Testis (tissue), 3 donors: ENCODE measurements around the gene RPS2. TPM values are rescaled to one million over a fixed set of nuclear protein-coding genes. Genes with fewer than 3 reads are reported as not detected.

Source experiments
- DNase-seq: peaks from one replicate; pipeline ENCODE4 v3.0.0-alpha.2; 2019
- H3K27ac ChIP-seq, 2 donors: fragments of 200-600 bp; sonication (generic); one replicate each; pipeline ENCODE4 v1.5.1; 2019
- H3K27me3 ChIP-seq: fragments of 200-600 bp; sonication (generic); one replicate; pipeline ENCODE4 v1.5.1; 2019
- H3K36me3 ChIP-seq: fragments of 200-600 bp; sonication (generic); one replicate; pipeline ENCODE4 v1.5.1; 2017; ENCODE audit warnings: low read depth; ENCODE audit errors: missing control alignments
- H3K4me1 ChIP-seq: fragments of 200-600 bp; sonication (generic); one replicate; pipeline ENCODE4 v1.5.1; 2019
- H3K4me3 ChIP-seq, 2 donors: fragments of 200-600 bp; sonication (generic); one replicate each; pipeline ENCODE4 v1.5.1; 2017 to 2019
- H3K9me3 ChIP-seq: fragments of 200-600 bp; sonication (generic); one replicate; pipeline ENCODE4 v1.5.1; 2017
- POLR2A ChIP-seq: fragments of 450-650 bp; IDR thresholded peaks from one replicate; pipeline ENCODE4 v1.6.1; 2017; ENCODE audit warnings: antibody characterized with exemption, mild to moderate bottlenecking, moderate library complexity
- WGBS, 2 donors: methylation state at CpG; one replicate each; pipeline ENCODE4 v1.1.5; 2018; 5-methylcytosine and 5-hydroxymethylcytosine counted together
- intact Hi-C: fragments of 100-400 bp; cut with DNase I; formaldehyde crosslinking; loops from one replicate; pipeline ENCODE4 v1.15.1; 2023; ENCODE audit warnings: low total_unique reads
- polyA plus RNA-seq: library from polyadenylated mRNA; stranded (reverse); fragments of 350-450 nt; fragmentation: Illumina TruSeq; extraction: RNeasy Lipid Tissue Mini Kit (QIAGEN cat#74804); gene quantifications from one replicate; pipeline ENCODE4 v1.2.3, GENCODE V29; 2014; ENCODE audit warnings: low read depth, low replicate concordance; ENCODE audit not compliant: insufficient read depth
- total RNA-seq, 2 donors: library from RNA; depleted of rRNA; stranded (reverse); fragments of >200 nt; gene quantifications; one replicate each; pipeline ENCODE4 v1.2.3, GENCODE V29; 2016
- TF ChIP-seq, protein P1 (sequence below), 3 experiments: fragments of 450-650 bp in 2 of 3; fragments of 200-600 bp in 1 of 3; sonication (generic) in 1 of 3; IDR thresholded peaks; one replicate each; pipeline ENCODE4 v1.5.1; 2016 to 2019; ENCODE audit warnings: antibody characterized with exemption in 3 of 3, mild to moderate bottlenecking in 2 of 3, moderate library complexity in 1 of 3

The RPS2 gene
- total and polyA plus RNA-seq, 3 donors from 2014 or later = 744 to 1,779 (median 1,272) TPM

DNA sequence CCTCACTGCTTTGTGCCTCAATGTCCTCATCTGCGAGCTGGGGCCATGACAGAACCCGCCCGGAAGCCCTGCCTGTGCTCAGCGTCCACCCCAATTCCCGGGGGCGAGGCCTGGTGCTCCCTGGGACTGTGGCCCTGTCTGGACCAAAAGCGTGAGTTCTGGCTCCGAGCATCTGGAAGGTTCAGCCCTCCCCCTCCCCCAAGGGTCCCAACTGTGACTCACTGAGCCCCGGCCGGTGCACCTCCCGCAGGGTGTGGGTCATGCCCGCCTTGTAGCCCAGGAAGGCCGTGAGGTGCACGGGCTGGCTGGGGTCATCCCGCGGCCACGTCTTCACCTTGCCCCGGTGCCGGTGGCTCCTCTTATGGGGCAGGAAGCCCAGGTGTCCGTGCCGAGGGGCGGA, 10.9 kb downstream of the RPS2 start:
- Histone ChIP-seq H3K9me3 (no peaks in the 10 kb centered on the region), H3K4me3 (no peak overlapping the region), H3K27ac (no peak overlapping the region), H3K36me3 (no peaks in the 10 kb centered on the region), H3K27me3 (no peaks in the 10 kb centered on the region), H3K4me1 (no peaks in the 10 kb centered on the region)
- TF ChIP-seq POLR2A = no peak
- TF ChIP-seq, protein P1, sequence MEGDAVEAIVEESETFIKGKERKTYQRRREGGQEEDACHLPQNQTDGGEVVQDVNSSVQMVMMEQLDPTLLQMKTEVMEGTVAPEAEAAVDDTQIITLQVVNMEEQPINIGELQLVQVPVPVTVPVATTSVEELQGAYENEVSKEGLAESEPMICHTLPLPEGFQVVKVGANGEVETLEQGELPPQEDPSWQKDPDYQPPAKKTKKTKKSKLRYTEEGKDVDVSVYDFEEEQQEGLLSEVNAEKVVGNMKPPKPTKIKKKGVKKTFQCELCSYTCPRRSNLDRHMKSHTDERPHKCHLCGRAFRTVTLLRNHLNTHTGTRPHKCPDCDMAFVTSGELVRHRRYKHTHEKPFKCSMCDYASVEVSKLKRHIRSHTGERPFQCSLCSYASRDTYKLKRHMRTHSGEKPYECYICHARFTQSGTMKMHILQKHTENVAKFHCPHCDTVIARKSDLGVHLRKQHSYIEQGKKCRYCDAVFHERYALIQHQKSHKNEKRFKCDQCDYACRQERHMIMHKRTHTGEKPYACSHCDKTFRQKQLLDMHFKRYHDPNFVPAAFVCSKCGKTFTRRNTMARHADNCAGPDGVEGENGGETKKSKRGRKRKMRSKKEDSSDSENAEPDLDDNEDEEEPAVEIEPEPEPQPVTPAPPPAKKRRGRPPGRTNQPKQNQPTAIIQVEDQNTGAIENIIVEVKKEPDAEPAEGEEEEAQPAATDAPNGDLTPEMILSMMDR (IDR thresholded peaks at IDR 0.05) = no peak
- intact Hi-C loops = no loop called here
- DNase-seq = no peak
- WGBS, 2 donors = 96 to 97% methylated on average over 7 to 22 of the region's 22 CpGs

DNA sequence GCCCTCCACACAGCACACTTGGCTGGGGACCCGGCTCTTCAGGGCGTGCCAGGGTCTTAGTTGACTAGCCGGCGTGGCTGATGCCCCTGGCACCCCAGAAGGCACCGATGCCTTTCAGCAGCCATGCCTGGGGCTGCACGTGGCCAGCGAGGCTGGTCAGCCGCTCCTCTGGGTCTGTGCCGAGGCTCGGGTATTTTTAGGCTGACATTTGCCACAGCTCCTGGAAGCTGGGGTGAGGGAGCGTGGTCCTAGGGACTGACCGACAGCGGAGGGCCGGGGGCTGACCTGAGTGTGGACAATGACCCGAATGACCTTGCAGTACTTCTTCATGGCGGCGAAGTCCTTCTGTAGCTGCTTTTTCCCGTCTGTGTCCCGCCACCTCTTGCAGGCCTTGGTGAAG, 14.1 kb downstream of the RPS2 start:
- intact Hi-C loops = no loop called here
- H3K9me3 ChIP-seq = no peaks in the 10 kb centered on the region
- TF ChIP-seq, protein P1 (IDR thresholded peaks at IDR 0.05) = no peak
- TF ChIP-seq POLR2A = no peak
- no peaks in the 10 kb centered on the region for H3K4me1 ChIP-seq
- no peak overlapping the region for H3K4me3 ChIP-seq
- no peak for DNase-seq
- 80 to 86% methylated on average over 2 to 19 of the region's 19 CpGs for WGBS, 2 donors
- no peaks in the 10 kb centered on the region for H3K36me3 ChIP-seq
- H3K27ac ChIP-seq = no peak overlapping the region
- no peaks in the 10 kb centered on the region for H3K27me3 ChIP-seq

DNA sequence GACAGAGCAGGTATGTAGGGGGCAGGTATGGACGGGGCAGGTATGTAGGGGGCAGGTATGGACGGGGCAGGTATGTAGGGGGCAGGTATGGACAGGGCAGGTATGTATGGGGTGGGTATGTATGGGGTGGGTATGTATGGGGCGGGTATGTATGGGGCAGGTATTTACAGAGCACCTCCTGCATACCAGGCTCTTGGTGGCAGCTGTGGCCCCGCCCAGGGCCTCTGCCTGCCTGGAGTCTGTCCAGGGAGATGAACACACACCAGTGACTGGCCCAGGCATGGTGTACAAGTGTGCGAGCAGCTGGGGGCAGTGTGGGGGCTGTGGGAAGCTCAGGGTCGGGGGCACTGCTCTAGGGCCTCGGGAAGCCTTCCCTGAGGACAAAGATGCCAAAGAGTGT, 14.6 kb downstream of the RPS2 start:
- DNase-seq = no peak
- H3K9me3 ChIP-seq = no peaks in the 10 kb centered on the region
- H3K27me3 ChIP-seq = no peaks in the 10 kb centered on the region
- H3K4me1 ChIP-seq = no peaks in the 10 kb centered on the region
- no peak overlapping the region for H3K27ac ChIP-seq
- TF ChIP-seq, protein P1 (IDR thresholded peaks at IDR 0.05) = no peak
- no peak for TF ChIP-seq POLR2A
- intact Hi-C loops = no loop called here
- no peak overlapping the region for H3K4me3 ChIP-seq
- WGBS, 2 donors = 69 to 73% methylated on average over 7 of the region's 7 CpGs
- no peaks in the 10 kb centered on the region for H3K36me3 ChIP-seq

DNA sequence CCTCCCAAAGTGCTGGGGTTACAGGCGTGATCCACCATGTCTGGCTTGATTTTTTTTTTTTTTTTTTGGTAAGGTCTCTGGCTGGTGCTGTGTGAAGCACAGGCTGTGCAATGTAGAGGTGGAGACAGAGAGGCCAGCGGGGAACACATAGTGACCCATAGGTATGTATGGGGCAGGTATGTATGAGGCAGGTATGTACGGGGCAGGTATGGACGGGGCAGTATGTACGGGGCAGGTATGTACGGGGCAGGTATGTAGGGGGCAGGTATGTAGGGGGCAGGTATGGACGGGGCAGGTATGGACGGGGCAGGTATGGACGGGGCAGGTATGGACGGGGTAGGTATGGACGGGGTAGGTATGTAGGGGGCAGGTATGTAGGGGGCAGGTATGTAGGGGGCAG, 15.1 kb downstream of the RPS2 start:
- WGBS, 2 donors = 91 to 94% methylated on average over 11 of the region's 11 CpGs
- DNase-seq = no peak
- no peak overlapping the region for H3K4me3 ChIP-seq
- no peaks in the 10 kb centered on the region for H3K4me1 ChIP-seq
- intact Hi-C loops = no loop called here
- H3K27me3 ChIP-seq = no peaks in the 10 kb centered on the region
- no peaks in the 10 kb centered on the region for H3K9me3 ChIP-seq
- no peak for TF ChIP-seq POLR2A
- TF ChIP-seq, protein P1 (IDR thresholded peaks at IDR 0.05) = no peak
- H3K36me3 ChIP-seq = no peaks in the 10 kb centered on the region
- no peak overlapping the region for H3K27ac ChIP-seq

DNA sequence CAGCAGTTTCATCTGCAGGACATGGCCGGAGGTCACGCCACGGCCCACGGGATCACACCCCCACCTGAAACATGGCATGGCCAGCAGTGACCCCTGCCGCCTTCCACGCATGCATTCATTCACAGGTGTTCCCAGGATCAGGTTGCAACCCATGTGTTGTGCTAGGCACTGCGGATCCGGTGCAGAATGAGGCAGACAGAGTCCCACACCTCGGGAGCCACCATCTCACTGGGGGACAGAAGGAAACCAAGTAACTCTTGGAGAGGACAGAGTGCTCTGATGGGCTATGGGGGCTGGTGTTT, 17.3 kb downstream of the RPS2 start:
- no peaks in the 10 kb centered on the region for H3K27me3 ChIP-seq
- H3K9me3 ChIP-seq = no peaks in the 10 kb centered on the region
- DNase-seq = no peak
- intact Hi-C loops = no loop called here
- H3K27ac ChIP-seq = no peak overlapping the region
- no peak overlapping the region for H3K4me3 ChIP-seq
- peaks cover 8% of the 10 kb centered on the region for H3K4me1 ChIP-seq
- H3K36me3 ChIP-seq = no peaks in the 10 kb centered on the region
- TF ChIP-seq POLR2A = no peak
- TF ChIP-seq, protein P1 (IDR thresholded peaks at IDR 0.05) = no peak
- 85 to 86% methylated on average over 9 of the region's 9 CpGs for WGBS, 2 donors
